BE2C (cell line): Measurements from ENCODE around the gene SCAI.

Experiments
- DNase-seq: peaks from one replicate; pipeline ENCODE4 v3.0.0-alpha.2; 2020
- H3K27me3 ChIP-seq: fragments of 250-450 bp; sonication (Bioruptor Pico); 2 replicates; pipeline ENCODE4 v1.5.1; 2020; ENCODE audit warnings: mild to moderate bottlenecking
- H3K36me3 ChIP-seq: fragments of 250-450 bp; sonication (Bioruptor Pico); 2 replicates; pipeline ENCODE4 v1.5.1; 2020; ENCODE audit warnings: mild to moderate bottlenecking
- H3K4me1 ChIP-seq: fragments of 250-450 bp; sonication (Bioruptor Pico); 2 replicates; pipeline ENCODE4 v1.5.1; 2020
- H3K4me3 ChIP-seq: 2 replicates; pipeline ENCODE4 v1.5.1; 2011; ENCODE audit warnings: low read depth, low read length
- H3K9me3 ChIP-seq: fragments of 250-450 bp; sonication (Bioruptor Pico); 2 replicates; pipeline ENCODE4 v1.5.1; 2020
- CTCF ChIP-seq: IDR thresholded peaks from 2 replicates; pipeline ENCODE4 v1.5.1; 2012; ENCODE audit warnings: mild to moderate bottlenecking, low read depth, low read length

SCAI gene

GRCh38 chr9:125153712-125154367 lies 10.5 kb upstream of the SCAI start:
- TF ChIP-seq CTCF, result no peak
- Histone ChIP-seq H3K36me3 (peaks cover 29% of the 10 kb centered on the region), H3K4me3 (no peak overlapping the region), H3K9me3 (no peaks in the 10 kb centered on the region), H3K27me3 (no peaks in the 10 kb centered on the region), H3K4me1 (peaks cover 4% of the 10 kb centered on the region)
- no peak for DNase-seq

GRCh38 chr9:125151730-125152129 lies 8.4 kb upstream of the SCAI start:
- DNase-seq, result no peak
- no peak overlapping the region for H3K4me3 ChIP-seq
- H3K27me3 ChIP-seq, result no peaks in the 10 kb centered on the region
- no peaks in the 10 kb centered on the region for H3K9me3 ChIP-seq
- peaks cover 25% of the 10 kb centered on the region for H3K36me3 ChIP-seq
- H3K4me1 ChIP-seq, result peaks cover 7% of the 10 kb centered on the region
- TF ChIP-seq CTCF, result no peak

- no peaks in the 10 kb centered on the region for H3K27me3 ChIP-seq
- H3K9me3 ChIP-seq, result no peaks in the 10 kb centered on the region
- peaks cover 25% of the 10 kb centered on the region for H3K36me3 ChIP-seq
- no peak for TF ChIP-seq CTCF
- no peak for DNase-seq
- H3K4me1 ChIP-seq, result peaks cover 7% of the 10 kb centered on the region
- no peak overlapping the region for H3K4me3 ChIP-seq
Measured at GRCh38 chr9:125150349-125151245, 7.3 kb upstream of the SCAI start.

GRCh38 chr9:125147401-125147951 lies 4.1 kb upstream of the SCAI start:
- no peak for TF ChIP-seq CTCF
- no peak overlapping the region for H3K4me3 ChIP-seq
- no peaks in the 10 kb centered on the region for H3K9me3 ChIP-seq
- DNase-seq, result no peak
- peaks cover 14% of the 10 kb centered on the region for H3K36me3 ChIP-seq
- no peaks in the 10 kb centered on the region for H3K27me3 ChIP-seq
- H3K4me1 ChIP-seq, result peaks cover 7% of the 10 kb centered on the region

GRCh38 chr9:125146247-125146646 lies 2.9 kb upstream of the SCAI start:
- Histone ChIP-seq H3K36me3 (peaks cover 15% of the 10 kb centered on the region), H3K27me3 (no peaks in the 10 kb centered on the region), H3K9me3 (no peaks in the 10 kb centered on the region), H3K4me3 (no peak overlapping the region), H3K4me1 (peaks cover 7% of the 10 kb centered on the region)
- TF ChIP-seq CTCF, result no peak
- no peak for DNase-seq
